ENCODE results near the gene CTDSPL. TPM values are rescaled to one million over a fixed set of nuclear protein-coding genes. Genes with fewer than 3 reads are reported as not detected.
A peak's percentile ranks its signal among the peaks of the same experiment; 100 is the strongest.

The CTDSPL gene

Small RNA genes within 50 kb of the gene (small RNA-seq; reads per million reads assigned to genes)
- gene MIR26A1 (ENCODE audit: low read depth) (54.1 reads per million, percentile 90 among the genes with 10 or more reads in this experiment), gene RF00019 (ENCODE audit: low read depth) (not detected)
